Activated CD8-positive, alpha-beta memory T cell treated with anti-CD3 and anti-CD28 coated beads for 4 hours (primary cell): Measurements from ENCODE around the gene SLC22A31.

Source experiments
- DNase-seq, 2 donors: peaks; one replicate each; pipeline ENCODE4 v3.0.0-alpha.2; 2020; ENCODE audit warnings: low read depth in 2 of 2

Gene SLC22A31

DNA sequence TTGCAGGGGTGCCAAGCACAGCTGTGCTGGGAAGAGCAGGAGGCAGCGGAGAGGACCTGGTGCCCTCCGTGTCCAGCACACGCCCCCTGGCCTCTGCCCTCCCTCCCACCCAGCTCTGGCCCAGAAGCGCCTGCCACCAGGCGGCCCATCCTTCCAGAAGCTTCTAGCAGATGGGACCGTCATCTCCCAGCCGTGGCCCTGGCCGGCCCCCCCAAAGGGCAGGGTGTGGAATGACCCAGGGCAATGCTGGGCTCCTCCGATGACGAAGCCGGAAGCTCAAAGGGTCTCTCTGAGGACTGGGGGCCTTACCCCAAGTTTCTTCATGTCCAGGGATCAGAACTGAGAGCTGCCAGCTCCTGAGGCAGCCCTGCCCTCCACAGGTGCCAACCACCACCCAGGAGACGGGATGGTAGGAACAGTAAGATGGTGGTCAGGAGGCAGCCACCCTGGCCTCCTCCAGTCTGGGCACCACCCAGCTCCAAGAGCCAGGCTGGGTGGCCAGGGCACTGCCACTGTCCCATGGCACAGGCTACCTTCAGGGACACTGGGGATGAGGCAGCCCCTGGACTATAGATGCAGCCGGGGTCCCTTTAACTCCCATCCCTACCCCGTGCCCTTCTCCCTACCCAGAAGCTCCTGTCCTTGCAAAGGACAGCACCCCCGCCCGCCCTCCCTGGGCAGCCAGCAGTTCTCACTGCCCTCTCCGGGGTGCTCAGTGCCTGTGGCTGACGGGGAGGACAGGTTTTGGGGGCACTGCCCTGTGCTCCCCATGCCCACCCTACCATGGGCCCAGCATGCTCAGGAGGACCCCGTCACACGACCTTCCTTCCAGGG, 35.3 kb downstream of the SLC22A31 start:
- no peak for DNase-seq

GRCh38 chr16:89164436-89164835, 35.9 kb downstream of the SLC22A31 start:
- no peak for DNase-seq

GRCh38 chr16:89163297-89163696, 37.0 kb downstream of the SLC22A31 start:
- DNase-seq: no peak

- DNase-seq: no peak
These were observed 38.3 kb downstream of the SLC22A31 start for GRCh38 chr16:89161763-89162713.

GRCh38 chr16:89160977-89161701, 39.2 kb downstream of the SLC22A31 start:
- no peak for DNase-seq

DNA sequence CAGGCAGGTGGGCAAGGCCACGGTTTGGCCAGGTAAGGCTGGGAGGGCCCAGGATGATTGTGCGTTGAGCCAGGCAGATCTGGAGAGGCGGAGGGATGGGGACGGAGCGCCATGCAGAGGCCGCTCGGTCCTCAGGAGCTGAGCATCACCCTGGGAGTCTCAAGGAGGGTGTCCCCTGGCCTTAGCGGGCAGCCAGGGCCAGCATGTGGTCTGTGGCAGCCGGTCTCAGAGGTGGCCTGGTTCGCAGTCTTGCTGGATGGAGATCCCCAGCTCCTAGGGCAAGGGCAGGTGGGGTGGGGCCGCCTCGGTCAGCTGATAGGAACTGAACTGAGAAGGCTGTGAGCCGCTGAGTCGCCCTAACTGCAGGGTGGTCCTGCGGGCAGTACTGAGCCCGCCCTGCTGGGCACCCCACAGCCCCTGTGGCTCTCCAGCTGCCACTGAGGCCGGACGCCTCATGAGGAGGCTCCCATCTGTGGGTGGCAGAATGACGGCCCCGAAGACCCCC, 40.4 kb downstream of the SLC22A31 start:
- DNase-seq: no peak

DNA sequence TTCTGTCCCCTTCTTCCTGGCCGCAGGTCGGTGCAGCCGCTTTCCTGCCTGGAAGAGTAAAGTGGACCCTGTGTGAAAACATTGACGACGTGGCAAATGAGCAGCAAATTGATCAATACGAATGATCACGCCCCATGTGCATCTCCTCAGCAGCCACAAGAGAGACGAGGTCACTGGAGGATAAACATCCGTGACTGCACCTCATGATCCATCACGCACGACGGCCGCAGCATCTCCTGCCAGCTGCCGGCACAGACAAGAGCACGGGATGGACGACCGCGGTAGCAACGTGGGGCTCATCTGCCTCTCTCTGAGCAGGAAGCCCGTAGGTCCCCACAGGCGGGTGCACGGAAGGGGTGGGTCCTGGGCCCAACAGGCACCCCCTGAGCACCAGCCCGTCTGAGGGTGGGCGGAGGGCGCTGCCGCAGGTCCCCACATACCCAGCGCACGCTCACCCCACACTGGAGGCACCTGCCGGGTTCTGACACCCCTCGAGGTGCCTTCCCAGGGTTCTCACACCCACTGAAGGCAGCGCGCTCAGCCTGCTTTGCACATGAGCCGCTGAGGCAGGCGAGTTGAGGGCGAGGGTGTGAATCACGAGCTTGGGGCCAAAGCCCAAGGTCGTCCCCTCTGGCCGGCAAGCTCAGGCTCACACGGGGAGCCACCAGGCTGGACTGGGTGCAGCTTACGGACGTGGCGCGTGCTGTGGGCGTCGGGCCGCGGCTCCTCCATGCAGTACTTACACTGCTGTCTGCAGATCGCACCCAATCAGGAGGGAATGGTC, 41.1 kb downstream of the SLC22A31 start:
- DNase-seq: no peak

GRCh38 chr16:89157778-89158177, 42.6 kb downstream of the SLC22A31 start:
- no peak for DNase-seq

GRCh38 chr16:89156740-89157645, 43.3 kb downstream of the SLC22A31 start:
- DNase-seq: no peak

GRCh38 chr16:89155851-89156739, 44.2 kb downstream of the SLC22A31 start:
- DNase-seq: no peak

DNA sequence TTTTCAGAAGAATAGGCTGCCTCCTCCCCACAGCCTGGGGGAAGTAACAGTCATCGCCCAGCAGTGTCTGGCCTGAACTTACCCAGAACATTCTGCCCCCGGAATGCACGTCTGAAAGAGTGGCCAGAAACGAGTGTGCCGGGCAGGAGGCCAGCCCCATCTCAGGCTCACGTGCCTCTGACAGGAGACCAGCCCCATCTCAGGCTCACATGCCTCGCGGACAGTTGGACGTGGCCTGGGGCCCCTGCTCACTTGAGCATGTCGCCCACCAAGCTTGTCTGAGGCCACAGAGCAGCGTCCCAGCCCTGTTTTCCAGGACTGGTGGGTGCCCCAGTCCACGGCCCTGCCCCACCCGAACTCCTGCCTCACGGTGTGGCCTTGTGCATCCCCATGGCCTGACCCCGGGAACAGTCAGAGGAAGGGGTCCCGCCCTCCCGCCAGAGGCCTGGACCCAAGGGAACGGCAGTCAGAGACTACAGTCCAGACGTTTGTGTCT, 45.1 kb downstream of the SLC22A31 start:
- no peak for DNase-seq

DNA sequence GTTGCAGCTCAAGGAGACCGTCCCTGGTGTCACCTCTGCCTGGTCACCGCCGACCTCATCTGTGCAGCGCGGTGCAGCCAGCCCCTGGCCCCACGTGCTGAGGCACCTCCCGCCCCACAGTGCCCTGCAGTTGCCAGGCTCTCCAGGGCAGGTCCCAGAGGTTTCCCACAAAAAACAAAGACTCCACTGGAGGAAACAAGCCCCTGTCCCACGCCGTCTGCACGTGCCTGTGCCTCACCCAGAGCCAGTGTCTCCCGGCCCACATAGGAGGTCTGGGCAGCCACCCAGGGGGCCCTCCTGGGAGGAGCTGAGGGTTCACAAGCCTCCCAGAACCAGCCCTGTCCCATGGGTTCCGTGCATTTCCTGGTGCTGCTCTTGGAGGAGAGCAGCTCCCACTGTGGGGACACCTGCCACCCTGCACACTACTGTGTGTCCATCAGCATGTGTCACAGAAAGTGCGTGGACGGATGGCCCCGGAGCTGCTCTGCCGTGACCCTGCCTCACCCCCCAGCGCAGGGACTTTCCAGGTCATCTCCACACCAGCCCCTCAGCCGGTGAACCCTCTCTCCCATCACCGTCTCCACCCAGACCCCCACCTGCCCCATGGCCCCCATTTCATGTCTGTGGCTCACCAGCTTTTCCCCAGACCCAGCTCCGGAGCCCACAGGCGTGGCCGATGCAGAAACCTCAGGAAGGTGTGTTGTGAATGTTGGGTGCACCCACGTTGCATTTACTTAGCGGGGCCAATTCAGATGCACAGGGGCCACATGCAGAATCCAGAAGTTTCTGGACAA, 45.8 kb downstream of the SLC22A31 start:
- DNase-seq: no peak

GRCh38 chr16:89153848-89154271, 46.5 kb downstream of the SLC22A31 start:
- no peak for DNase-seq

GRCh38 chr16:89152831-89153700, 47.3 kb downstream of the SLC22A31 start:
- DNase-seq: no peak

GRCh38 chr16:89150981-89151380, 49.4 kb downstream of the SLC22A31 start:
- no peak for DNase-seq

GRCh38 chr16:89150090-89150835, 50.1 kb downstream of the SLC22A31 start:
- no peak for DNase-seq
